ENCODE measurements around the gene SIX3. TPM values are rescaled to one million over a fixed set of nuclear protein-coding genes. Genes with fewer than 3 reads are reported as not detected.
A peak's percentile ranks its signal among the peaks of the same experiment; 100 is the strongest.

The SIX3 gene
- total RNA-seq, 1 donor from 2014 or later: not detected

GRCh38 chr2:44975571-44976450 lies 34.3 kb downstream of the SIX3 start:
- no peak for DNase-seq (ENCODE audit: low spot score in 2 of 2)
- Histone ChIP-seq H3K4me3 (no peak overlapping the region), H3K36me3 (no peaks in the 10 kb centered on the region), H3K27ac (no peak overlapping the region), H3K9me3 (no peaks in the 10 kb centered on the region), H3K4me1 (no peaks in the 10 kb centered on the region), H3K27me3 (no peaks in the 10 kb centered on the region)
- TF ChIP-seq CTCF (IDR thresholded peaks at IDR 0.05): no peak
- intact Hi-C loops (cut with DNase I): no loop called here

- H3K9me3 ChIP-seq: no peaks in the 10 kb centered on the region
- H3K27me3 ChIP-seq: no peaks in the 10 kb centered on the region
- no peak overlapping the region for H3K27ac ChIP-seq
- DNase-seq (ENCODE audit: low spot score in 2 of 2): no peak
- peaks cover 0 to 4% of the 10 kb centered on the region in 2 donors for H3K4me1 ChIP-seq
- no peak for TF ChIP-seq CTCF (IDR thresholded peaks at IDR 0.05)
- intact Hi-C loops (cut with DNase I): no loop called here
- H3K36me3 ChIP-seq: no peaks in the 10 kb centered on the region
- no peak overlapping the region for H3K4me3 ChIP-seq
These were observed 38.1 kb downstream of the SIX3 start for GRCh38 chr2:44979581-44979980.

GRCh38 chr2:44980751-44981713 lies 39.5 kb downstream of the SIX3 start:
- Histone ChIP-seq H3K36me3 (no peaks in the 10 kb centered on the region), H3K4me1 (peaks cover 0 to 4% of the 10 kb centered on the region in 2 donors), H3K27me3 (no peaks in the 10 kb centered on the region), H3K27ac (no peak overlapping the region), H3K9me3 (no peaks in the 10 kb centered on the region), H3K4me3 (no peak overlapping the region)
- intact Hi-C loops (cut with DNase I): loop anchor here (1.0 to 2.0 kb wide), 3 partner anchors 34 to 513 kb away; no protein-coding TSS in a partner anchor
- TF ChIP-seq CTCF (IDR thresholded peaks at IDR 0.05): no peak
- DNase-seq (ENCODE audit: low spot score in 2 of 2): no peak

GRCh38 chr2:44981714-44982108 lies 40.2 kb downstream of the SIX3 start:
- Histone ChIP-seq H3K4me3 (no peak overlapping the region), H3K27ac (no peak overlapping the region), H3K27me3 (no peaks in the 10 kb centered on the region), H3K9me3 (no peaks in the 10 kb centered on the region), H3K36me3 (no peaks in the 10 kb centered on the region), H3K4me1 (peaks cover 0 to 4% of the 10 kb centered on the region in 2 donors)
- peak in 1 of 2 donors; percentile 82 for DNase-seq (ENCODE audit: low spot score in 2 of 2)
- TF ChIP-seq CTCF (IDR thresholded peaks at IDR 0.05): peak; percentile 66 to 85 (median 66)
- intact Hi-C loops (cut with DNase I): loop anchor here (1.0 to 2.0 kb wide), 3 partner anchors 33 to 513 kb away; no protein-coding TSS in a partner anchor

- no peaks in the 10 kb centered on the region for H3K27me3 ChIP-seq
- H3K36me3 ChIP-seq: no peaks in the 10 kb centered on the region
- H3K9me3 ChIP-seq: peaks cover 0 to 9% of the 10 kb centered on the region in 2 donors
- no peak overlapping the region for H3K27ac ChIP-seq
- no peak for TF ChIP-seq CTCF (IDR thresholded peaks at IDR 0.05)
- intact Hi-C loops (cut with DNase I): no loop called here
- DNase-seq (ENCODE audit: low spot score in 2 of 2): no peak
- no peak overlapping the region for H3K4me3 ChIP-seq
- peaks cover 0 to 4% of the 10 kb centered on the region in 2 donors for H3K4me1 ChIP-seq
These were observed 42.5 kb downstream of the SIX3 start for GRCh38 chr2:44983836-44984604.
